Tibial artery (tissue), 4 donors: ENCODE results near the gene NEURL2.
"Not testable (repeated sequence)": the region's sequence is repeated elsewhere in the genome, so short reads cannot be mapped to it uniquely, and the experiment has no call there.

Source experiments
- DNase-seq, 2 donors: peaks; one replicate each; pipeline ENCODE4 v3.0.0-alpha.2; 2019
- H3K27ac ChIP-seq, 2 donors: fragments of 200-600 bp; sonication (generic) in 1 of 2; 1 replicate in 1 of 2; 2 replicates in 1 of 2; pipeline ENCODE4 v1.5.1; 2018 to 2019; ENCODE audit warnings: mild to moderate bottlenecking in 1 of 2
- H3K27me3 ChIP-seq, 2 donors: fragments of 200-600 bp; sonication (generic) in 1 of 2; one replicate each; pipeline versions ENCODE4 v1.5.1 to v1.6.0; 2016 to 2019
- H3K36me3 ChIP-seq, 3 donors: fragments of 200-600 bp; sonication (generic) in 2 of 3; one replicate each; pipeline ENCODE4 v1.5.1; 2016 to 2019; ENCODE audit warnings: mild to moderate bottlenecking in 2 of 3
- H3K4me1 ChIP-seq, 4 donors: fragments of 200-600 bp; sonication (generic) in 2 of 4; 1 replicate in 3 of 4; 2 replicates in 1 of 4; pipeline ENCODE4 v1.5.1; 2016 to 2019
- H3K4me3 ChIP-seq, 2 donors: fragments of 200-600 bp; sonication (generic) in 1 of 2; 1 replicate in 1 of 2; 2 replicates in 1 of 2; pipeline ENCODE4 v1.5.1; 2018 to 2019; ENCODE audit warnings: mild to moderate bottlenecking in 2 of 2
- H3K9me3 ChIP-seq, 3 donors: fragments of 200-600 bp; sonication (generic) in 1 of 3; one replicate each; pipeline ENCODE4 v1.5.1; 2016 to 2019
- CTCF ChIP-seq, 2 experiments: fragments of 200-600 bp in 1 of 2; fragments of 450-650 bp in 1 of 2; IDR thresholded peaks; one replicate each; pipeline ENCODE4 v1.5.1; 2017 to 2019; ENCODE audit warnings: antibody characterized with exemption in 2 of 2, mild to moderate bottlenecking in 1 of 2, moderate library complexity in 1 of 2
- intact Hi-C: fragments of 100-400 bp; cut with DNase I; formaldehyde crosslinking; loops from one replicate; pipeline ENCODE4 v1.15.0; 2023; ENCODE audit warnings: low total_unique reads

Gene NEURL2

GRCh38 chr20:45882469-45883099 lies 8.4 kb downstream of the NEURL2 start:
- H3K4me1 ChIP-seq: peaks cover 0 to 17% (median 13%) of the 10 kb centered on the region in 4 donors
- H3K27me3 ChIP-seq: no peaks in the 10 kb centered on the region
- H3K27ac ChIP-seq: no peak overlapping the region
- no peaks in the 10 kb centered on the region for H3K9me3 ChIP-seq
- H3K4me3 ChIP-seq: no peak overlapping the region
- intact Hi-C loops: loop anchor here (10.0 kb wide), 1 partner anchor 88 kb away; the partner anchor contains the start of genes DNTTIP1 and WFDC3
- TF ChIP-seq CTCF (IDR thresholded peaks at IDR 0.05): no peak
- H3K36me3 ChIP-seq: peaks cover 16 to 52% (median 42%) of the 10 kb centered on the region in 3 donors
- no peak for DNase-seq

- H3K36me3 ChIP-seq: peaks cover 24 to 49% (median 39%) of the 10 kb centered on the region in 3 donors
- no peaks in the 10 kb centered on the region for H3K9me3 ChIP-seq
- no peaks in the 10 kb centered on the region for H3K27me3 ChIP-seq
- H3K27ac ChIP-seq: peak within 1 kb of the TSS; percentile 81 to 83
- TF ChIP-seq CTCF (IDR thresholded peaks at IDR 0.05): peak in 1 of 2 experiments; percentile 19
- DNase-seq: peak; percentile 100
- intact Hi-C loops: loop anchor here (10.0 kb wide), 1 partner anchor 86 kb away; the partner anchor contains the start of genes DNTTIP1 and WFDC3
- peaks cover 0 to 17% (median 13%) of the 10 kb centered on the region in 4 donors for H3K4me1 ChIP-seq
- peak within 1 kb of the TSS; percentile 56 to 67 for H3K4me3 ChIP-seq
These were observed 9.8 kb downstream of the NEURL2 start, which contains the start of gene ZSWIM1 for GRCh38 chr20:45880988-45881788. ZSWIM1 (plus strand) TSS chr20:45881227; CDS start chr20:45882593, 1,366 bp downstream.

- Histone ChIP-seq H3K27me3 (no peaks in the 10 kb centered on the region), H3K4me1 (peaks cover 0 to 17% (median 13%) of the 10 kb centered on the region in 4 donors), H3K36me3 (peaks cover 18 to 31% (median 25%) of the 10 kb centered on the region in 3 donors), H3K4me3 (no peak overlapping the region), H3K27ac (no peak overlapping the region), H3K9me3 (no peaks in the 10 kb centered on the region)
- no peak for DNase-seq
- no peak for TF ChIP-seq CTCF (IDR thresholded peaks at IDR 0.05)
- intact Hi-C loops: no loop called here
These were observed 12.8 kb downstream of the NEURL2 start for GRCh38 chr20:45878076-45878761.

- Histone ChIP-seq H3K4me1 (no peaks in the 10 kb centered on the region), H3K4me3 (no peak overlapping the region), H3K9me3 (no peaks in the 10 kb centered on the region), H3K27me3 (no peaks in the 10 kb centered on the region), H3K27ac (no peak overlapping the region), H3K36me3 (peaks cover 13 to 27% (median 18%) of the 10 kb centered on the region in 3 donors)
- TF ChIP-seq CTCF (IDR thresholded peaks at IDR 0.05): no peak
- intact Hi-C loops: no loop called here
- DNase-seq: no peak
These were observed 16.4 kb downstream of the NEURL2 start for GRCh38 chr20:45874576-45874975.

- intact Hi-C loops, H3K27me3 ChIP-seq: not testable (repeated sequence)
- peaks cover 13 to 27% (median 18%) of the 10 kb centered on the region in 3 donors for H3K36me3 ChIP-seq
These were observed 16.9 kb downstream of the NEURL2 start for GRCh38 chr20:45874104-45874481.

More at GRCh38 chr20:45874104-45874481, 16.9 kb downstream of the NEURL2 start:
- H3K9me3 ChIP-seq, H3K4me3 ChIP-seq, H3K4me1 ChIP-seq, DNase-seq, H3K27ac ChIP-seq: not testable (repeated sequence)
